Heart left ventricle (tissue), 16 donors: ENCODE data around the gene EPHX1. TPM values are rescaled to one million over a fixed set of nuclear protein-coding genes. Genes with fewer than 3 reads are reported as not detected.

Experiments
- ATAC-seq, 4 donors: fragments of 200-7000 bp; cut with Tn5 transposase; one replicate each; pipeline ENCODE4 v1.9.1; 2020 to 2022; ENCODE audit warnings: moderate library complexity in 4 of 4, mild to moderate bottlenecking in 3 of 4, moderate number of reproducible peaks in 1 of 4
- DNase-seq, 5 donors: peaks; one replicate each; pipeline ENCODE4 v3.0.0-alpha.2; 2020
- H3K27ac ChIP-seq, 12 donors: fragments of 200-600 bp; sonication (generic) in 4 of 12; one replicate each; pipeline versions ENCODE4 v1.5.0 to v1.8.0; 2016 to 2022; ENCODE audit warnings: mild to moderate bottlenecking in 2 of 12
- H3K27me3 ChIP-seq, 9 donors: fragments of 200-600 bp; sonication (generic) in 2 of 9; one replicate each; pipeline versions ENCODE4 v1.5.1 to v1.8.0; 2016 to 2022; ENCODE audit warnings: mild to moderate bottlenecking in 3 of 9
- H3K36me3 ChIP-seq, 9 donors: fragments of 200-600 bp; sonication (generic) in 2 of 9; one replicate each; pipeline versions ENCODE4 v1.5.0 to v1.8.0; 2018 to 2022; ENCODE audit warnings: mild to moderate bottlenecking in 2 of 9
- H3K4me1 ChIP-seq, 12 donors: fragments of 200-600 bp; sonication (generic) in 4 of 12; one replicate each; pipeline versions ENCODE4 v1.5.0 to v1.8.0; 2016 to 2022; ENCODE audit warnings: mild to moderate bottlenecking in 3 of 12
- H3K4me3 ChIP-seq, 12 donors: fragments of 200-600 bp; sonication (generic) in 4 of 12; one replicate each; pipeline versions ENCODE4 v1.5.0 to v1.8.0; 2017 to 2022; ENCODE audit warnings: mild to moderate bottlenecking in 9 of 12, moderate library complexity in 4 of 12
- H3K9me3 ChIP-seq, 12 donors: fragments of 200-600 bp; sonication (generic) in 4 of 12; one replicate each; pipeline versions ENCODE4 v1.5.0 to v1.8.0; 2016 to 2022; ENCODE audit warnings: mild to moderate bottlenecking in 1 of 12
- CTCF ChIP-seq, 12 donors: fragments of 200-600 bp; sonication (generic) in 4 of 12; IDR thresholded peaks; one replicate each; pipeline versions ENCODE4 v1.5.0 to v1.8.0; 2018 to 2022; ENCODE audit warnings: antibody characterized with exemption in 12 of 12, mild to moderate bottlenecking in 5 of 12
- POLR2A ChIP-seq, 2 donors: fragments of 450-650 bp; IDR thresholded peaks; one replicate each; pipeline ENCODE4 v1.6.1; 2017; ENCODE audit warnings: antibody characterized with exemption in 2 of 2, mild to moderate bottlenecking in 2 of 2, moderate library complexity in 2 of 2
- WGBS, 4 donors: extraction: QIAGEN DNeasy Blood & Tissue Kit in 2 of 4; methylation state at CpG; one replicate each; pipeline versions ENCODE4 v1.1.5 to v1.1.7; 2013 to 2018; 5-methylcytosine and 5-hydroxymethylcytosine counted together
- intact Hi-C, 10 donors: fragments of 100-400 bp; cut with DNase I; formaldehyde crosslinking; loops; one replicate each; pipeline versions ENCODE4 v1.11.1 to v1.14.2; 2022
- polyA plus RNA-seq, 2 donors: library from polyadenylated mRNA; stranded (reverse); fragments of 200-250 nt; gene quantifications; one replicate each; pipeline ENCODE4 v1.2.3, GENCODE V29; 2013
- total RNA-seq, 9 donors: library from RNA; depleted of rRNA in 2 of 9; stranded (reverse); fragments of >200 nt in 2 of 9; fragmentation: NEBNext Ultra II Directional in 3 of 9; extraction: Animal tissue kit (Norgen Biotek cat#: 25700) in 3 of 9; gene quantifications; one replicate each; pipeline versions ENCODE4 v1.1.0 to v1.2.4, GENCODE V29; 2016 to 2023
- donor health status: ischemic (EF 13 %, LVEDD 7.1; RV severe dilation, severe dysfunction).
- donor health status: healthy with polysubstance abuse.
- donor health status: DM: no; HTN: yes; CAD: no.
- donor health status: DM: no; HTN: no; CAD: no.
- donor health status: ischemic (EF 25% LVEDD 6.9; RV normal size, moderate dysfunction).
- donor health status: ischemic (EF 25% LVEDD 5.7; RV mildly dilated, moderate dysfunction).
- donor health status: healthy.
- donor health status: DM: yes; HTN: yes; CAD: no.
- donor health status: ischemic (EF 35%, LVEDD 5.7; RV mildly dilated, moderate dysfunction).
- donor health status: nonischemic (EF 11% LVEDD 7.7; RV severe dilation, severe dysfunction).
- donor health status: DM: yes; HTN: yes; CAD: no.
- donor health status: PGD.
- donor health status: ischemic (EF 29% LVEDD 5.4; RV normal size, mild dysfunction).
- donor health status: nonischemic (EF 23%, LVEDD 6.1; RV moderate dilation, normal function).

The EPHX1 gene
- total and polyA plus RNA-seq, 11 donors: 22.2 to 96.8 (median 45.4) TPM

- TF ChIP-seq POLR2A (IDR thresholded peaks at IDR 0.05) (no peak), CTCF (IDR thresholded peaks at IDR 0.05) (no peak)
- ATAC-seq: no peak
- Histone ChIP-seq H3K4me3 (peak overlapping the region in 1 of 12 donors; percentile 25), H3K27me3 (no peaks in the 10 kb centered on the region), H3K9me3 (no peaks in the 10 kb centered on the region), H3K4me1 (peaks cover 7 to 62% (median 49%) of the 10 kb centered on the region in 12 donors), H3K27ac (peak overlapping the region in 7 of 12 donors; percentile 38 to 98 (median 83)), H3K36me3 (peaks cover 0 to 27% (median 17%) of the 10 kb centered on the region in 9 donors)
- no peak for DNase-seq
- intact Hi-C loops: loop anchor here in 5 of 10 donors (5.0 to 10.0 kb wide), 4 partner anchors 33 to 95 kb away; partner anchors contain the start of genes PYCR2 (in 3 of the 5) and EPHX1 (in 1 of the 5)
- WGBS, 4 donors: 64 to 85% (median 77%) methylated on average over 8 of the region's 8 CpGs
Measured at GRCh38 chr1:225879521-225880221, 69.7 kb downstream of the EPHX1 start.

DNA sequence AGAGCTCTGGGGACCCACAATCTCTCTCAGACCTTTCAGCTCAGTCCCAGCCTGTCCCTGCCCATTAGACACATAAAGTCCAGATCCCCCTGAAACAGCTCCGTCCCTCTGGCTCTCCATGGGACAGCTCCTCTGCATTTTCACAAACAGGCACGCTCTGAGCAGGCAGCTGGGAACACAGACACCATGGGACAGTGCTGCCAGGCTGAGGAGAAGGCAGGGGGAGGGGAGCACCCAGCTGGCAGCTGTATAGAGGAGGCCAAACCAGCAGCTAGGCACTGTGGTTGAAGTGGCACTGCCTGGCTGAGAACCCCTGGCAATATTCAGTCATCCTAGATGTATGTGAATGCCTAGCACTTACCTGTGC is 70.3 kb downstream of the EPHX1 start:
- Histone ChIP-seq H3K27ac (peak overlapping the region in 11 of 12 donors; percentile 38 to 98 (median 89)), H3K4me3 (peak overlapping the region in 5 of 12 donors; percentile 25 to 98 (median 86)), H3K36me3 (peaks cover 0 to 23% (median 12%) of the 10 kb centered on the region in 9 donors), H3K27me3 (no peaks in the 10 kb centered on the region), H3K9me3 (no peaks in the 10 kb centered on the region), H3K4me1 (peaks cover 7 to 62% (median 49%) of the 10 kb centered on the region in 12 donors)
- ATAC-seq (peak; percentile 10 to 38 (median 30)), DNase-seq (peak in 2 of 5 donors; percentile 40 to 67)
- intact Hi-C loops: loop anchor here in 2 of 10 donors (5.0 kb wide), 2 partner anchors 42 to 68 kb away; partner anchors contain the start of genes PYCR2 (in 2 of the 2) and EPHX1 (in 1 of the 2)
- TF ChIP-seq CTCF (IDR thresholded peaks at IDR 0.05) (no peak), POLR2A (IDR thresholded peaks at IDR 0.05) (no peak)
- WGBS, 4 donors: 40 to 92% (median 61%) methylated on average over 2 of the region's 2 CpGs

GRCh38 chr1:225880636-225881035 is 70.7 kb downstream of the EPHX1 start:
- peak overlapping the region in 9 of 12 donors; percentile 72 to 99 (median 93) for H3K4me3 ChIP-seq
- no peaks in the 10 kb centered on the region for H3K9me3 ChIP-seq
- ATAC-seq: no peak
- 65 to 80% (median 76%) methylated on average over 5 of the region's 5 CpGs for WGBS, 4 donors
- intact Hi-C loops: loop anchor here in 2 of 10 donors (5.0 kb wide), 2 partner anchors 42 to 68 kb away; partner anchors contain the start of genes PYCR2 (in 2 of the 2) and EPHX1 (in 1 of the 2)
- TF ChIP-seq CTCF (IDR thresholded peaks at IDR 0.05) (no peak), POLR2A (IDR thresholded peaks at IDR 0.05) (no peak)
- peaks cover 7 to 62% (median 49%) of the 10 kb centered on the region in 12 donors for H3K4me1 ChIP-seq
- H3K27ac ChIP-seq: peak overlapping the region in 11 of 12 donors; percentile 82 to 98 (median 90)
- peaks cover 0 to 20% (median 8%) of the 10 kb centered on the region in 9 donors for H3K36me3 ChIP-seq
- H3K27me3 ChIP-seq: no peaks in the 10 kb centered on the region
- DNase-seq: no peak
